ENCODE data around the gene EXOC6B. TPM values are rescaled to one million over a fixed set of nuclear protein-coding genes. Genes with fewer than 3 reads are reported as not detected.
A peak's percentile ranks its signal among the peaks of the same experiment; 100 is the strongest.

EXOC6B gene
- total RNA-seq, 1 donor from 2014 or later: 45.6 TPM

DNA sequence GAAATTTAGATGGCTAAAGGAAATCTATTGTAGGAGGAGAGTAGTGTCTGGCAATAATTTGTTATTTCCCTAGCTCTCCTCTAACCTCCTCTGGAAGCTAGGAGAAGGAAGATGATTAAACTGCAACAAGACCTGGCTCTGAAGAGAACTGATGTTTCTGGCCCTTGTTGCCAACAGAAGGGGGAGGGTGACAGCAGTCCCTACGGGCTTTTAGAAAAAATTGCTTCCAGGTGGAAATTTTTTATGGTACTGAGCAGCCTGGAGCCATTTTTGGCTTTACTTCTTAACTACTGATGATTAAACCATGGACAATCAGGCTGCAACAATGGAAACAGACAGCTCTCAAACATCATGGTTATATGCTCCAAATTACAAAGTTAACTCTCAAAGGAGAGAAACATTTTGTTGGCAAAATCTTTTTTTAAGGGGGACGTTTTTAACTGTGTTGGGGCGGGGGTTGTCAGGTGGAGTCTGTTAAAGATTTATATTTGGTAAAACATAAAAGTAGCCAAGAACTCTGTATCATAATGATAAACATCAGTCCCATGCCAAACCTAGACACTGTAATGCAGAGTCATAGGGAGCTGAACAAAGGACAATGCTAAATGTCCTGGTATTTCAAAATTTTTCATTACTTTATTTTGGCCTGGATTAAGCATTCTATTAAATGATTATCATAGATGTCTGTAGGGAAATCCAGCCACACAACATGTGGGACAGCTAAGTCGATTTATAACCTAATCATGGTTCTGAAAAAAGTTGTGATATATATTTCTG is 70.0 kb downstream of the EXOC6B start:
- DNase-seq (ENCODE audit: low spot score): no peak
- Mint-ChIP-seq H3K36me3 (ENCODE audit: low read depth, unreplicated experiment) (peaks cover 6% of the 10 kb centered on the region), H3K27me3 (ENCODE audit: unreplicated experiment) (peaks cover 3% of the 10 kb centered on the region), H3K9me3 (ENCODE audit: unreplicated experiment) (no peaks in the 10 kb centered on the region), H3K4me3 (ENCODE audit: unreplicated experiment) (no peak overlapping the region), H3K27ac (ENCODE audit: unreplicated experiment) (peak overlapping the region; percentile 92), H3K4me1 (ENCODE audit: unreplicated experiment) (peaks cover 22% of the 10 kb centered on the region)
- TF ChIP-seq, protein P1, sequence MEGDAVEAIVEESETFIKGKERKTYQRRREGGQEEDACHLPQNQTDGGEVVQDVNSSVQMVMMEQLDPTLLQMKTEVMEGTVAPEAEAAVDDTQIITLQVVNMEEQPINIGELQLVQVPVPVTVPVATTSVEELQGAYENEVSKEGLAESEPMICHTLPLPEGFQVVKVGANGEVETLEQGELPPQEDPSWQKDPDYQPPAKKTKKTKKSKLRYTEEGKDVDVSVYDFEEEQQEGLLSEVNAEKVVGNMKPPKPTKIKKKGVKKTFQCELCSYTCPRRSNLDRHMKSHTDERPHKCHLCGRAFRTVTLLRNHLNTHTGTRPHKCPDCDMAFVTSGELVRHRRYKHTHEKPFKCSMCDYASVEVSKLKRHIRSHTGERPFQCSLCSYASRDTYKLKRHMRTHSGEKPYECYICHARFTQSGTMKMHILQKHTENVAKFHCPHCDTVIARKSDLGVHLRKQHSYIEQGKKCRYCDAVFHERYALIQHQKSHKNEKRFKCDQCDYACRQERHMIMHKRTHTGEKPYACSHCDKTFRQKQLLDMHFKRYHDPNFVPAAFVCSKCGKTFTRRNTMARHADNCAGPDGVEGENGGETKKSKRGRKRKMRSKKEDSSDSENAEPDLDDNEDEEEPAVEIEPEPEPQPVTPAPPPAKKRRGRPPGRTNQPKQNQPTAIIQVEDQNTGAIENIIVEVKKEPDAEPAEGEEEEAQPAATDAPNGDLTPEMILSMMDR (IDR thresholded peaks at IDR 0.05; ENCODE audit: unreplicated experiment): no peak

DNA sequence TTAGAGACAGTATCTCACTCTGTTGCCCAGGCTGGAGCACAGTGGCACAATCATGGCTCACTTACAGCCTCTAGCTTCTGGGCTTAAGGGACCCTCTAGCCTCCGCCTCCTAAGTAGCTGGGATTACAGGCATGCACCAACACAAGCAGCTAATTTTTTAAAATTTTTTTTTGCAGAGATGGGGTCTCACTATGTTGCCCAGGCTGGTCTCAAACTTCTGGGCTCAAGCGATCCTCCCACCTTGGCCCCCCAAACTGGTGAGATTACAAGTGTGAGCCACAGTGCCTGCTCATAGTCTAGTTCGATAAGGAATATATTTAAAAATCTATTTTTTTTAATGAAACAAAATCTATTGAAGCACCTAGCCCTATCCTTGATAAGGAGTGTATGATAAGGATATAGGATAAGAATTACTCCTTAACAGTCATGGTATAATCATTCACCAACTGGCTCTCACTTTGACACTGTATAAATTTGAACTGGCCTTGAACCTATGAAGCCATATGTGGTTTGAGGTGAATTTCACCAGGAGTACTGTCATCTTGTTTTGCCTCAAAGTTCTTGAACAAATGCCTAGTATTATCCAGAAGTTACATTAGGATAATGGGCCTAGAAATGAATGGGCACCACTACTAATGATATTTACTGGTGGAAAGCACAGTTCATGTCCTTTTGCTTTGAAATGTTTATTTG is 71.1 kb downstream of the EXOC6B start:
- DNase-seq (ENCODE audit: low spot score): no peak
- H3K4me3 Mint-ChIP-seq (ENCODE audit: unreplicated experiment): no peak overlapping the region
- H3K27me3 Mint-ChIP-seq (ENCODE audit: unreplicated experiment): peaks cover 3% of the 10 kb centered on the region
- no peak overlapping the region for H3K27ac Mint-ChIP-seq (ENCODE audit: unreplicated experiment)
- no peaks in the 10 kb centered on the region for H3K36me3 Mint-ChIP-seq (ENCODE audit: low read depth, unreplicated experiment)
- TF ChIP-seq, protein P1 (IDR thresholded peaks at IDR 0.05; ENCODE audit: unreplicated experiment): no peak
- peaks cover 22% of the 10 kb centered on the region for H3K4me1 Mint-ChIP-seq (ENCODE audit: unreplicated experiment)
- H3K9me3 Mint-ChIP-seq (ENCODE audit: unreplicated experiment): no peaks in the 10 kb centered on the region

DNA sequence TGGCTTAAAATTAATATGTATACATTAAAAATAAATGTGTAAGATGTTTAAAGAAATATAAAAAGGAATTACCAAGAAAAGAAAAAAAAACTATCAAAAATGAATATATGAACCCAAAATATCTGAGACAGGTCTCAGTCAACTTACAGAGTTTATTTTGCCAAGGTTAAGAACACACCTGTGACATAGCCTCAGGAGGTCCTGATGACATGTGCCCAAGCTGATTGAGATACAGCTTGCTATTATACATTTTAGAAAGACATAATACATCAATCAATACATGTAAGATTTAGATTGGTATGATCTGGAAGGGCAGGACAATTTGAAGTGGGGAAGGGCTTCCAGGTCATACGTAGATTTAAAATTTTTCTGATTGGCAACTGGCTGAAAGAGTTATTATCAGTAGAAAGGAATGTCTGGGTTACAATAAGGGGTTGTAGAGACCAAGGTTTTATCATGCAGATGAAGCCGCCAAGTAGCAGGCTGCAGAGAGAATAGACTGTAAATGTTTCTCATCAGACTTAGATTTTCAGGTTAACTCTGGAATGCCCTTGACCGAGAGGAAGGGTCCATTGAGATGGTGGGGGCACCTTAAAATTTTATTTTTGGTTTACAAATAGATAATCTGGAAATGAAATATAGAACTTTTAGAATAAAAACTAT is 74.7 kb downstream of the EXOC6B start:
- Mint-ChIP-seq H3K27ac (ENCODE audit: unreplicated experiment) (no peak overlapping the region), H3K36me3 (ENCODE audit: low read depth, unreplicated experiment) (no peaks in the 10 kb centered on the region), H3K9me3 (ENCODE audit: unreplicated experiment) (no peaks in the 10 kb centered on the region), H3K4me3 (ENCODE audit: unreplicated experiment) (no peak overlapping the region), H3K27me3 (ENCODE audit: unreplicated experiment) (no peaks in the 10 kb centered on the region), H3K4me1 (ENCODE audit: unreplicated experiment) (peaks cover 30% of the 10 kb centered on the region)
- TF ChIP-seq, protein P1 (IDR thresholded peaks at IDR 0.05; ENCODE audit: unreplicated experiment): no peak
- no peak for DNase-seq (ENCODE audit: low spot score)

DNA sequence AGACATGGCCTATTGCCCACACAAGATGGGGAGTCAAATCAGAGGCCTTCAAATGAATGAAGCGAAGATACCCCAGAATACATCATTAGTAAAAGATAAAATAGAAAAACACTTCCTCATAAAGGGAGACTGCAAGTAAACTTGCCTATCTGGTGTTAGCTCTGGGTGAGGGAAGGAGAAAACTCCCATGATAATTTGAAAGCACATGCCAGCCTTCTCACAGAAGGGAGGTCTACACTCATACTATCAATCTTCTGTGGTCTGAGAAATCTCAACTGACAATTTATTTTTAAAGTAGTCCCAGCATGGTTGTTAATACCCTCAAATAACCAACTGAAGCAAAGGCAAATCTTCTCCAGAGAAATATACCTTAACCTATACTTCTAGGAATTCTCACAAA is 75.4 kb downstream of the EXOC6B start:
- TF ChIP-seq, protein P1 (IDR thresholded peaks at IDR 0.05; ENCODE audit: unreplicated experiment): no peak
- Mint-ChIP-seq H3K4me1 (ENCODE audit: unreplicated experiment) (peaks cover 24% of the 10 kb centered on the region), H3K27ac (ENCODE audit: unreplicated experiment) (no peak overlapping the region), H3K36me3 (ENCODE audit: low read depth, unreplicated experiment) (no peaks in the 10 kb centered on the region), H3K9me3 (ENCODE audit: unreplicated experiment) (no peaks in the 10 kb centered on the region), H3K4me3 (ENCODE audit: unreplicated experiment) (no peak overlapping the region), H3K27me3 (ENCODE audit: unreplicated experiment) (no peaks in the 10 kb centered on the region)
- DNase-seq (ENCODE audit: low spot score): no peak
